Gastrocnemius medialis (tissue), 4 donors: ENCODE results near the gene PLET1. TPM values are rescaled to one million over a fixed set of nuclear protein-coding genes. Genes with fewer than 3 reads are reported as not detected.

ENCODE experiments used
- ATAC-seq, 2 donors: fragments of 150-250 bp; one replicate each; pipeline ENCODE4 v1.9.1; 2016
- DNase-seq, 2 donors: peaks; one replicate each; pipeline ENCODE4 v3.0.0-alpha.2; 2019
- H3K27ac ChIP-seq, 4 donors: fragments of 200-600 bp; sonication (generic); 1 replicate in 1 of 4; 2 replicates in 3 of 4; pipeline ENCODE4 v1.5.1; 2016 to 2018; ENCODE audit warnings: mild to moderate bottlenecking in 2 of 4, moderate library complexity in 1 of 4
- H3K27me3 ChIP-seq, 3 donors: fragments of 200-600 bp; sonication (generic) in 2 of 3; 1 replicate in 1 of 3; 2 replicates in 2 of 3; pipeline versions ENCODE4 v1.5.1 to v1.6.0; 2016 to 2019; ENCODE audit warnings: mild to moderate bottlenecking in 1 of 3, moderate library complexity in 1 of 3
- H3K36me3 ChIP-seq, 2 donors: fragments of 200-600 bp; sonication (generic) in 1 of 2; one replicate each; pipeline ENCODE4 v1.5.1; 2017 to 2018
- H3K4me1 ChIP-seq, 2 donors: fragments of 200-600 bp; sonication (generic) in 1 of 2; one replicate each; pipeline ENCODE4 v1.5.1; 2016 to 2017; ENCODE audit warnings: mild to moderate bottlenecking in 2 of 2
- H3K4me3 ChIP-seq, 4 donors: fragments of 200-600 bp; sonication (generic) in 3 of 4; 1 replicate in 1 of 4; 2 replicates in 3 of 4; pipeline ENCODE4 v1.5.1; 2016 to 2019; ENCODE audit warnings: mild to moderate bottlenecking in 2 of 4
- H3K9me3 ChIP-seq, 3 donors: fragments of 200-600 bp; sonication (generic) in 2 of 3; 1 replicate in 1 of 3; 2 replicates in 2 of 3; pipeline ENCODE4 v1.5.1; 2016 to 2019
- POLR2A ChIP-seq, 2 donors: fragments of 450-650 bp; IDR thresholded peaks; one replicate each; pipeline ENCODE4 v1.6.1; 2017; ENCODE audit warnings: antibody characterized with exemption in 2 of 2, mild to moderate bottlenecking in 2 of 2, moderate library complexity in 2 of 2
- in situ Hi-C, 4 donors: fragments of 200-750 bp; cut with MboI; loops; one replicate each; pipeline versions ENCODE4 v1.15.0 to v1.8.0; 2017; ENCODE audit warnings: low sequenced_read_pairs in 4 of 4
- intact Hi-C: fragments of 100-400 bp; cut with DNase I; formaldehyde crosslinking; loops from one replicate; pipeline ENCODE4 v1.15.1; 2023; ENCODE audit warnings: low total_unique reads
- total RNA-seq, 4 donors: library from RNA; depleted of rRNA; stranded (reverse); fragments of >200 nt; gene quantifications; one replicate each; pipeline versions ENCODE4 v1.1.0 to v1.2.3, GENCODE V29; 2016
- TF ChIP-seq, protein P1 (sequence below), 5 experiments: fragments of 450-650 bp in 3 of 5; fragments of 200-600 bp in 2 of 5; sonication (generic) in 2 of 5; IDR thresholded peaks in 4 of 5; conservative IDR thresholded peaks in 1 of 5; 1 replicate in 4 of 5; 2 replicates in 1 of 5; pipeline ENCODE4 v1.5.1; 2016 to 2019; ENCODE audit warnings: antibody characterized with exemption in 5 of 5, mild to moderate bottlenecking in 3 of 5, moderate library complexity in 3 of 5

The PLET1 gene, protein sequence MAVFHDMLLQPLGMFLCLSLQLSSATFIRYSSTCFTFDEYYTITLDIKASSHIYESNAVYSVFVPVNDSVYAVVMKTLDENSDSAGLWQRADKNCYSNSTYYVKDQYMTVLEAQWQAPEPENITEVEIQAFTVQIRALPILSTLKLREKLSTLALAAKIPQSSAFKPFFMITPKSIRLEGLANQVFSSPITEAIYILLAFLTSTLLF
- total RNA-seq = not detected

DNA sequence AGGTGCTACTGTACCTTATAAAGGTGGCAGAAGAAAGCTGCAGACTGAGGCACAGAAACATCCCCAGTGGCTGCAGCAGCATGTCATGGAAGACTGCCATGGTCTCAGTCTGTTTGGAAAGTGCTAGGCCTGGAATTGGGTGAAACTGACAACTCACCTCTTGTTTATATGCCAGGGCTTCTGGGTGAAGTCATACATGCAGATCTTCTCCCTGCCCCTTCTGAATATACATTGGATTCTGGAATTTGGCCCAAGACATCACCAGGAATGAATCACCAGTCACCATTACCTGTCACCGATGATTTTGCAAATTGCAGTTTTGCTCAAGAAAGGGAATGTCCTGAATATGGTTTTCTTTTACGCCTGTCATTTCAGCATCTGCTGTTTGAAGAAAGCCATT is at the start of gene PLET1:
PLET1 (minus strand) TSS at position 371 of the 400 bp plus-strand sequence; CDS start at position 100, 271 bp downstream.
- Histone ChIP-seq H3K36me3 (no peaks in the 10 kb centered on the region), H3K9me3 (no peaks in the 10 kb centered on the region), H3K4me3 (no peak within 1 kb of the TSS), H3K27me3 (no peaks in the 10 kb centered on the region), H3K4me1 (no peaks in the 10 kb centered on the region), H3K27ac (no peak within 1 kb of the TSS)
- intact Hi-C loops = no loop called here
- in situ Hi-C loops = no loop called here
- ATAC-seq (no peak), DNase-seq (no peak)
- TF ChIP-seq, protein P1, sequence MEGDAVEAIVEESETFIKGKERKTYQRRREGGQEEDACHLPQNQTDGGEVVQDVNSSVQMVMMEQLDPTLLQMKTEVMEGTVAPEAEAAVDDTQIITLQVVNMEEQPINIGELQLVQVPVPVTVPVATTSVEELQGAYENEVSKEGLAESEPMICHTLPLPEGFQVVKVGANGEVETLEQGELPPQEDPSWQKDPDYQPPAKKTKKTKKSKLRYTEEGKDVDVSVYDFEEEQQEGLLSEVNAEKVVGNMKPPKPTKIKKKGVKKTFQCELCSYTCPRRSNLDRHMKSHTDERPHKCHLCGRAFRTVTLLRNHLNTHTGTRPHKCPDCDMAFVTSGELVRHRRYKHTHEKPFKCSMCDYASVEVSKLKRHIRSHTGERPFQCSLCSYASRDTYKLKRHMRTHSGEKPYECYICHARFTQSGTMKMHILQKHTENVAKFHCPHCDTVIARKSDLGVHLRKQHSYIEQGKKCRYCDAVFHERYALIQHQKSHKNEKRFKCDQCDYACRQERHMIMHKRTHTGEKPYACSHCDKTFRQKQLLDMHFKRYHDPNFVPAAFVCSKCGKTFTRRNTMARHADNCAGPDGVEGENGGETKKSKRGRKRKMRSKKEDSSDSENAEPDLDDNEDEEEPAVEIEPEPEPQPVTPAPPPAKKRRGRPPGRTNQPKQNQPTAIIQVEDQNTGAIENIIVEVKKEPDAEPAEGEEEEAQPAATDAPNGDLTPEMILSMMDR (IDR thresholded peaks at IDR 0.05 in 4 of 5, conservative IDR thresholded peaks at IDR 0.05 in 1 of 5) = no peak
- no peak for TF ChIP-seq POLR2A (IDR thresholded peaks at IDR 0.05)

DNA sequence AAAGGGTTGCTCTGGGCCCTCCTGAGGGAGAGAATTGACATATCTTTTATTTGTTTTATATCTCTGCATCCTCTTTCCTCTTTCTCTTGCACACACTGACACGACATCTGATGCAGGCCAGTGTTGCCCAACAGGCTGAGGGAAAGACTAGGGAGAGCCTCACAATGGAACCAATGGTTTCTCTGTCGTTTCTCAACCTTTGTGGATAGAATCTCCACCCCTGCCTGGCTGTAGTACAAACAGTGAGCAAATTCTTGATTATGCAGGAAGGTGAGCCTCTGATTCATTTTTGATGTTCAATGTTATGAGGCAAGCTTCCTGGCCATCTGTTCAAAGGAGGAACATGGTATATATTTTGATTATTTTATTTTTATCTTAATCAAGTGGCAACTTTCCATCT is 49.8 kb upstream of the PLET1 start:
- intact Hi-C loops (no loop called here), in situ Hi-C loops (no loop called here)
- H3K4me3 ChIP-seq = no peak overlapping the region
- no peaks in the 10 kb centered on the region for H3K4me1 ChIP-seq
- TF ChIP-seq, protein P1 (IDR thresholded peaks at IDR 0.05 in 4 of 5, conservative IDR thresholded peaks at IDR 0.05 in 1 of 5) = no peak
- TF ChIP-seq POLR2A (IDR thresholded peaks at IDR 0.05) = no peak
- no peak for DNase-seq
- no peaks in the 10 kb centered on the region for H3K9me3 ChIP-seq
- ATAC-seq = no peak
- no peak overlapping the region for H3K27ac ChIP-seq
- H3K27me3 ChIP-seq = no peaks in the 10 kb centered on the region
- H3K36me3 ChIP-seq = peaks cover 0 to 3% of the 10 kb centered on the region in 2 donors

DNA sequence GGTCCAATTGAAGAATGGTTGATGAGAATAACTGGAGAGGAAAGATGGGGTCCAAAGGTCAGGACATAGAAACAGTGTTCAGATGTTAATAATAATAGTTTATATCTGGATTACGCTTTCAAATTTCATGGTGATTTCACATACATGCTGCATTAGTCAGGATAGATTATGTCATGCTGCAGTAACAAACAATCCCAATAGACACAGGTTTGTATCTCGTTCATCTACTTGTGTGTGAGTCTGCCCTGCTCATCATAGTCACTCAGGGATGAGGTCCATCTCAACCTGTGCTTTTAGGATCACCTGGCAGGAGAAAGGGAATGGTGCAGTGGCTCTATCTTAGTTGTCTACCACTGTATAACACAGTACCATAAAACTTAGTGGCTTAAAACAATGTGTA is 48.0 kb upstream of the PLET1 start:
- TF ChIP-seq POLR2A (IDR thresholded peaks at IDR 0.05) = no peak
- TF ChIP-seq, protein P1 (IDR thresholded peaks at IDR 0.05 in 4 of 5, conservative IDR thresholded peaks at IDR 0.05 in 1 of 5) = no peak
- in situ Hi-C loops (no loop called here), intact Hi-C loops (no loop called here)

DNA sequence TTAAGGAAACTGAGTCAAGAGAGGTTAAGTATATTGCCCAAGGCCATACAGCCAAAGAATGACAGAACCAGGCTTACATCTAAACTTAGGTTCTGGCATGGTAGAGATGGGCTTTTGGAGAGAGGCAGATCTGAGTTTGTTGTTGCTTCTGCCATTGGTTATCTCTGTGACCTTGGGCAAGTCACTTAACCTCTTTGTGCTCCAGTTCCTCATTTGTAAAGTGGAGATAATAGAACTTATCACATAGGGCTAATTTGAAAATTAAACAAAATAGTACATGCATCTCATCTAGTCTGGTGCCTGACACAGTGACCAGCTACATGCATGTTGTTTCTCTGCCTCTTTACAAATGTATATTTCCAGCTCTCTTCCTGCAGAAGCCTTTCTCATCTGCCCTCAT is 47.0 kb upstream of the PLET1 start:
- ATAC-seq (no peak), DNase-seq (no peak)
- Histone ChIP-seq H3K9me3 (no peaks in the 10 kb centered on the region), H3K36me3 (peaks cover 0 to 3% of the 10 kb centered on the region in 2 donors), H3K4me3 (no peak overlapping the region), H3K4me1 (peaks cover 3% of the 10 kb centered on the region in 2 donors), H3K27ac (no peak overlapping the region), H3K27me3 (no peaks in the 10 kb centered on the region)
- in situ Hi-C loops (no loop called here), intact Hi-C loops (no loop called here)
- no peak for TF ChIP-seq POLR2A (IDR thresholded peaks at IDR 0.05)
- TF ChIP-seq, protein P1 (IDR thresholded peaks at IDR 0.05 in 4 of 5, conservative IDR thresholded peaks at IDR 0.05 in 1 of 5) = no peak

More for the DNA sequence above, 48.0 kb upstream of the PLET1 start:
- Histone ChIP-seq H3K36me3 (peaks cover 0 to 3% of the 10 kb centered on the region in 2 donors), H3K27me3 (no peaks in the 10 kb centered on the region), H3K4me3 (no peak overlapping the region), H3K9me3 (no peaks in the 10 kb centered on the region), H3K27ac (no peak overlapping the region), H3K4me1 (no peaks in the 10 kb centered on the region)
- DNase-seq = no peak
- no peak for ATAC-seq

DNA sequence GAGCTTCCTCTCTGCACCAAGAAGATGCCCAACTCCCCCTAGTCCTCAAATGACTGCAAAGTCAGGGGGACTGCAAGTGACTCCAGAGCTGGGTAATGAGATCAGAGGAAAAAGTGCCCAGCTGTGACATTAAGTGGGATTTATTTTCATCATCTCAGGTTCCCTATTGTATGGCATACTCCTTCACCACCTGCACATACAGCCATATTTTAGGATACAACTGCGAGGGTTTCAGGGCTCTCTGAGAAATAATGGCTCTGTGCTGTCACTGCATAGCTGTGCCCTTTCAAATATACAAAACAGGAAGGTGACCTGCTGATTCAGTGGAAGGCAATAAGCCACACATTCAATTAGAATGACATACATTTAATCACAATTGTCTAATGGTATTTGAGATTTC is 45.6 kb upstream of the PLET1 start:
- H3K4me1 ChIP-seq = peaks cover 11 to 15% of the 10 kb centered on the region in 2 donors
- intact Hi-C loops (no loop called here), in situ Hi-C loops (no loop called here)
- no peaks in the 10 kb centered on the region for H3K9me3 ChIP-seq
- H3K4me3 ChIP-seq = no peak overlapping the region
- DNase-seq = no peak
- H3K36me3 ChIP-seq = peaks cover 0 to 3% of the 10 kb centered on the region in 2 donors
- no peak for TF ChIP-seq POLR2A (IDR thresholded peaks at IDR 0.05)
- TF ChIP-seq, protein P1 (IDR thresholded peaks at IDR 0.05 in 4 of 5, conservative IDR thresholded peaks at IDR 0.05 in 1 of 5) = no peak
- no peak overlapping the region for H3K27ac ChIP-seq
- no peaks in the 10 kb centered on the region for H3K27me3 ChIP-seq
- no peak for ATAC-seq
